ENCODE results near the gene ALDH1L1.
"Not testable (repeated sequence)": the region's sequence is repeated elsewhere in the genome, so short reads cannot be mapped to it uniquely, and the experiment has no call there.

ALDH1L1 gene

GRCh38 chr3:126106336-126107202 is 73.8 kb downstream of the ALDH1L1 start:
- H3K36me3 Mint-ChIP-seq (ENCODE audit: low read depth) = no peaks in the 10 kb centered on the region
- no peak overlapping the region for H3K27ac Mint-ChIP-seq
- no peaks in the 10 kb centered on the region for H3K9me3 Mint-ChIP-seq
- no peaks in the 10 kb centered on the region for H3K4me1 Mint-ChIP-seq (ENCODE audit: low read depth)
- H3K4me3 Mint-ChIP-seq = no peak overlapping the region
- no peaks in the 10 kb centered on the region for H3K27me3 Mint-ChIP-seq

GRCh38 chr3:126105691-126106187 is 74.6 kb downstream of the ALDH1L1 start:
- H3K27me3 Mint-ChIP-seq = no peaks in the 10 kb centered on the region

GRCh38 chr3:126104742-126105605 is 75.4 kb downstream of the ALDH1L1 start:
- no peaks in the 10 kb centered on the region for H3K36me3 Mint-ChIP-seq (ENCODE audit: low read depth)
- no peak overlapping the region for H3K27ac Mint-ChIP-seq
- no peak overlapping the region for H3K4me3 Mint-ChIP-seq
- H3K9me3 Mint-ChIP-seq = no peaks in the 10 kb centered on the region
- H3K4me1 Mint-ChIP-seq (ENCODE audit: low read depth) = no peaks in the 10 kb centered on the region
- H3K27me3 Mint-ChIP-seq = no peaks in the 10 kb centered on the region

More at GRCh38 chr3:126105691-126106187, 74.6 kb downstream of the ALDH1L1 start:
- H3K9me3 Mint-ChIP-seq = no peaks in the 10 kb centered on the region
- no peaks in the 10 kb centered on the region for H3K36me3 Mint-ChIP-seq (ENCODE audit: low read depth)
- H3K4me3 Mint-ChIP-seq = no peak overlapping the region
- H3K27ac Mint-ChIP-seq = no peak overlapping the region
- no peaks in the 10 kb centered on the region for H3K4me1 Mint-ChIP-seq (ENCODE audit: low read depth)

GRCh38 chr3:126104028-126104635 is 76.3 kb downstream of the ALDH1L1 start:
- no peak overlapping the region for H3K4me3 Mint-ChIP-seq
- no peaks in the 10 kb centered on the region for H3K4me1 Mint-ChIP-seq (ENCODE audit: low read depth)
- H3K36me3 Mint-ChIP-seq (ENCODE audit: low read depth) = no peaks in the 10 kb centered on the region
- no peaks in the 10 kb centered on the region for H3K9me3 Mint-ChIP-seq
- no peak overlapping the region for H3K27ac Mint-ChIP-seq
- no peaks in the 10 kb centered on the region for H3K27me3 Mint-ChIP-seq

- no peaks in the 10 kb centered on the region for H3K9me3 Mint-ChIP-seq
- no peaks in the 10 kb centered on the region for H3K27me3 Mint-ChIP-seq
Observed at GRCh38 chr3:126103121-126104027, 77.0 kb downstream of the ALDH1L1 start.

GRCh38 chr3:126102530-126102951 is 77.8 kb downstream of the ALDH1L1 start:
- H3K36me3 Mint-ChIP-seq (ENCODE audit: low read depth) = no peaks in the 10 kb centered on the region
- H3K4me1 Mint-ChIP-seq (ENCODE audit: low read depth) = no peaks in the 10 kb centered on the region
- no peaks in the 10 kb centered on the region for H3K9me3 Mint-ChIP-seq
- no peak overlapping the region for H3K4me3 Mint-ChIP-seq
- H3K27me3 Mint-ChIP-seq = no peaks in the 10 kb centered on the region
- H3K27ac Mint-ChIP-seq = no peak overlapping the region

More at GRCh38 chr3:126103121-126104027, 77.0 kb downstream of the ALDH1L1 start:
- Mint-ChIP-seq H3K4me3 (no peak overlapping the region), H3K36me3 (ENCODE audit: low read depth) (no peaks in the 10 kb centered on the region), H3K27ac (no peak overlapping the region), H3K4me1 (ENCODE audit: low read depth) (no peaks in the 10 kb centered on the region)

GRCh38 chr3:126102011-126102410 is 78.4 kb downstream of the ALDH1L1 start:
- no peaks in the 10 kb centered on the region for H3K9me3 Mint-ChIP-seq
- no peaks in the 10 kb centered on the region for H3K4me1 Mint-ChIP-seq (ENCODE audit: low read depth)
- no peaks in the 10 kb centered on the region for H3K36me3 Mint-ChIP-seq (ENCODE audit: low read depth)
- no peak overlapping the region for H3K27ac Mint-ChIP-seq
- no peak overlapping the region for H3K4me3 Mint-ChIP-seq
- no peaks in the 10 kb centered on the region for H3K27me3 Mint-ChIP-seq

GRCh38 chr3:126101521-126101982 is 78.8 kb downstream of the ALDH1L1 start:
- Mint-ChIP-seq H3K27ac (no peak overlapping the region), H3K36me3 (ENCODE audit: low read depth) (no peaks in the 10 kb centered on the region)

GRCh38 chr3:126100634-126101301 is 79.6 kb downstream of the ALDH1L1 start:
- no peaks in the 10 kb centered on the region for H3K36me3 Mint-ChIP-seq (ENCODE audit: low read depth)
- H3K4me3 Mint-ChIP-seq = no peak overlapping the region
- H3K27ac Mint-ChIP-seq = no peak overlapping the region
- H3K27me3 Mint-ChIP-seq = no peaks in the 10 kb centered on the region
- H3K4me1 Mint-ChIP-seq (ENCODE audit: low read depth) = no peaks in the 10 kb centered on the region
- peaks cover 6% of the 10 kb centered on the region for H3K9me3 Mint-ChIP-seq

More at GRCh38 chr3:126101521-126101982, 78.8 kb downstream of the ALDH1L1 start:
- H3K9me3 Mint-ChIP-seq = peaks cover 5% of the 10 kb centered on the region
- no peaks in the 10 kb centered on the region for H3K27me3 Mint-ChIP-seq
- H3K4me3 Mint-ChIP-seq = no peak overlapping the region
- H3K4me1 Mint-ChIP-seq (ENCODE audit: low read depth) = no peaks in the 10 kb centered on the region

GRCh38 chr3:126100269-126100633 is 80.1 kb downstream of the ALDH1L1 start:
- Mint-ChIP-seq H3K9me3 (peaks cover 11% of the 10 kb centered on the region), H3K4me3 (no peak overlapping the region), H3K27me3 (no peaks in the 10 kb centered on the region), H3K27ac (no peak overlapping the region), H3K36me3 (ENCODE audit: low read depth) (no peaks in the 10 kb centered on the region), H3K4me1 (ENCODE audit: low read depth) (no peaks in the 10 kb centered on the region)

GRCh38 chr3:126098391-126098858 is 82.0 kb downstream of the ALDH1L1 start:
- Mint-ChIP-seq H3K4me1 (ENCODE audit: low read depth) (no peaks in the 10 kb centered on the region), H3K4me3 (no peak overlapping the region), H3K27me3 (peaks cover 5% of the 10 kb centered on the region), H3K36me3 (ENCODE audit: low read depth) (no peaks in the 10 kb centered on the region), H3K9me3 (peaks cover 18% of the 10 kb centered on the region), H3K27ac (no peak overlapping the region)

- Mint-ChIP-seq H3K36me3 (ENCODE audit: low read depth) (no peaks in the 10 kb centered on the region), H3K4me1 (ENCODE audit: low read depth) (no peaks in the 10 kb centered on the region), H3K9me3 (peaks cover 18% of the 10 kb centered on the region), H3K27me3 (peaks cover 5% of the 10 kb centered on the region), H3K4me3 (no peak overlapping the region), H3K27ac (no peak overlapping the region)
Observed at GRCh38 chr3:126097801-126098200, 82.6 kb downstream of the ALDH1L1 start.

GRCh38 chr3:126096274-126096673 is 84.1 kb downstream of the ALDH1L1 start:
- not testable (repeated sequence) for H3K36me3 Mint-ChIP-seq (ENCODE audit: low read depth); H3K27ac Mint-ChIP-seq; H3K4me1 Mint-ChIP-seq (ENCODE audit: low read depth); H3K4me3 Mint-ChIP-seq; H3K27me3 Mint-ChIP-seq
- peaks cover 18% of the 10 kb centered on the region for H3K9me3 Mint-ChIP-seq

All from stimulated activated naive CD8-positive, alpha-beta T cell treated with anti-CD3 and anti-CD28 coated beads, Interleukin-15, Interleukin-2, amounts not matched to agents 100 ng/mL and 50 ng/mL, for 24 hours (primary cell).